KOPT-K1 (cell line): Measurements from ENCODE around the gene C20orf96.
A peak's percentile ranks its signal among the peaks of the same experiment; 100 is the strongest.
"Not testable (repeated sequence)": the region's sequence is repeated elsewhere in the genome, so short reads cannot be mapped to it uniquely, and the experiment has no call there.

Source experiments
- H3K27ac ChIP-seq: fragments of 200-600 bp; sonication (generic); 2 replicates; pipeline ENCODE4 v1.5.1; 2016; ENCODE audit warnings: antibody characterized with exemption, mild to moderate bottlenecking, low read depth, low read length; ENCODE audit not compliant: poor library complexity, severe bottlenecking
- H3K36me3 ChIP-seq: fragments of 200-600 bp; sonication (generic); 2 replicates; pipeline ENCODE4 v1.5.1; 2017; ENCODE audit warnings: antibody characterized with exemption, mild to moderate bottlenecking, low read length, moderate library complexity; ENCODE audit not compliant: insufficient read depth
- H3K9me3 ChIP-seq: fragments of 200-600 bp; sonication (generic); 2 replicates; pipeline ENCODE4 v1.5.1; 2017; ENCODE audit warnings: antibody characterized with exemption, low read length, mild to moderate bottlenecking; ENCODE audit not compliant: insufficient read depth, poor library complexity, severe bottlenecking

Gene C20orf96

GRCh38 chr20:290084-290831 is at the start of gene C20orf96:
Gene C20orf96, minus strand, starts transcription at chr20:290750. Its CDS starts 140 bp downstream, at chr20:290610.
- Histone ChIP-seq H3K9me3 (no peaks in the 10 kb centered on the region), H3K27ac (peak within 1 kb of the TSS; percentile 70), H3K36me3 (no peaks in the 10 kb centered on the region)

GRCh38 chr20:336040-336439 is 45.5 kb upstream of the C20orf96 start:
- not testable (repeated sequence) for H3K36me3 ChIP-seq, H3K27ac ChIP-seq, H3K9me3 ChIP-seq

- Histone ChIP-seq H3K27ac (no peak overlapping the region), H3K36me3 (no peaks in the 10 kb centered on the region), H3K9me3 (no peaks in the 10 kb centered on the region)
These were observed 44.0 kb upstream of the C20orf96 start for GRCh38 chr20:334578-334977.

- Histone ChIP-seq H3K27ac (no peak overlapping the region), H3K36me3 (no peaks in the 10 kb centered on the region), H3K9me3 (no peaks in the 10 kb centered on the region)
These were observed 39.9 kb upstream of the C20orf96 start for GRCh38 chr20:330233-331149.

- Histone ChIP-seq H3K36me3 (no peaks in the 10 kb centered on the region), H3K9me3 (no peaks in the 10 kb centered on the region), H3K27ac (no peak overlapping the region)
These were observed 39.3 kb upstream of the C20orf96 start for GRCh38 chr20:329851-330232.

GRCh38 chr20:328975-329695 is 38.6 kb upstream of the C20orf96 start:
- no peaks in the 10 kb centered on the region for H3K9me3 ChIP-seq
- H3K27ac ChIP-seq = no peak overlapping the region
- H3K36me3 ChIP-seq = no peaks in the 10 kb centered on the region

GRCh38 chr20:328027-328974 is 37.8 kb upstream of the C20orf96 start:
- Histone ChIP-seq H3K36me3 (no peaks in the 10 kb centered on the region), H3K9me3 (no peaks in the 10 kb centered on the region), H3K27ac (no peak overlapping the region)

GRCh38 chr20:327186-328026 is 36.9 kb upstream of the C20orf96 start:
- Histone ChIP-seq H3K9me3 (no peaks in the 10 kb centered on the region), H3K27ac (peak overlapping the region; percentile 49), H3K36me3 (no peaks in the 10 kb centered on the region)

- H3K27ac ChIP-seq = peak overlapping the region; percentile 66
- no peaks in the 10 kb centered on the region for H3K36me3 ChIP-seq
- no peaks in the 10 kb centered on the region for H3K9me3 ChIP-seq
These were observed 36.2 kb upstream of the C20orf96 start for GRCh38 chr20:326645-327185.

GRCh38 chr20:325889-326644 is 35.5 kb upstream of the C20orf96 start:
- Histone ChIP-seq H3K36me3 (no peaks in the 10 kb centered on the region), H3K9me3 (no peaks in the 10 kb centered on the region), H3K27ac (peak overlapping the region; percentile 66)

GRCh38 chr20:325045-325888 is 34.7 kb upstream of the C20orf96 start, which contains the start of gene SOX12:
Gene SOX12, plus strand, starts transcription at chr20:325552. Its CDS starts 373 bp downstream, at chr20:325925.
- Histone ChIP-seq H3K36me3 (no peaks in the 10 kb centered on the region), H3K9me3 (no peaks in the 10 kb centered on the region), H3K27ac (peak within 1 kb of the TSS; percentile 66)
